Measurements from ENCODE around the gene HKDC1.
A peak's percentile ranks its signal among the peaks of the same experiment; 100 is the strongest.
"Not testable (repeated sequence)": the region's sequence is repeated elsewhere in the genome, so short reads cannot be mapped to it uniquely, and the experiment has no call there.

The HKDC1 gene

GRCh38 chr10:69220041-69220451 lies at the start of gene HKDC1:
HKDC1 (plus strand) TSS chr10:69220332; CDS start chr10:69220436, 104 bp downstream.
- Mint-ChIP-seq H3K27me3 (no peaks in the 10 kb centered on the region), H3K4me3 (no peak within 1 kb of the TSS), H3K4me1 (peaks cover 49% of the 10 kb centered on the region), H3K27ac (ENCODE audit: low read depth) (no peak within 1 kb of the TSS), H3K36me3 (ENCODE audit: insufficient read depth) (peaks cover 8% of the 10 kb centered on the region), H3K9me3 (no peaks in the 10 kb centered on the region)
- ATAC-seq (replicated peaks; ENCODE audit: extremely low read depth, poor library complexity, severe bottlenecking) (no peak), DNase-seq (ENCODE audit: low spot score in 2 of 2) (no peak)

DNA sequence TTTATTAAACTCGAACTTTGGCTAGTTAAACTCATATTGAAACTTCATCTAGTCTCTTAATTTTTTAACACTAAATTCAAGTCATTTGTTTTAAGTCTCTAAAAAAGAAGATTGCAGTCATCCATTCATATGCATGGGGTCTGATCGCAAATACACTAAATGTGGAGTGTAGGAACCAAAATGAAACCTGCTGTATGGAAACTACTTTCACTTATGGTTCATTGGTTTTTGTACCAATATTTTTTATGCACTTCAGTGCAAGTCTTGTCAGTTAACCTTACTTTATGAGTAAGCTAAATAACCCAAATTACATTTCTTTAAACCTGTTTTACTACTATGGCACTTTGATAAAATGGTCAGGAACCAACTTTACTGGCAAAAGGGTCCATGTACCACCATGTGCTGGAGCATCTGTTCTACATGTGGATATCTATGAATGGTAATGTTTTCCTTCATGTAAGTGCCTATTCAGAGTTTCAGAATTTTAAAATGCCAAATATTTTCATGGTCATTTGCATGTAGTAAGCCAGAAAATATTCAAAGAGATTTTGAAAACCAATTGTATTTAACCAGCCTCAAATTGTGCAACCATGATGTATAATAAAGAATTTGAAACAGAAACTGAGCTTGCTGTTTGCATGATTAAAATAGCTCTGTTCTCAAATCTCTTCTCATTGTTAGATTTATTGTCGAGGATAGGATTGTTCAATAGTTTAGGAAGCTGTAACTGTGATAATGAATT lies 47.7 kb upstream of the HKDC1 start:
- no peak overlapping the region for H3K4me3 Mint-ChIP-seq
- H3K9me3 Mint-ChIP-seq = no peaks in the 10 kb centered on the region
- H3K4me1 Mint-ChIP-seq = no peaks in the 10 kb centered on the region
- H3K27me3 Mint-ChIP-seq = no peaks in the 10 kb centered on the region
- peaks cover 30% of the 10 kb centered on the region for H3K36me3 Mint-ChIP-seq (ENCODE audit: insufficient read depth)
- H3K27ac Mint-ChIP-seq (ENCODE audit: low read depth) = no peak overlapping the region
- DNase-seq (ENCODE audit: low spot score in 2 of 2) (no peak), ATAC-seq (replicated peaks; ENCODE audit: extremely low read depth, poor library complexity, severe bottlenecking) (no peak)

- Mint-ChIP-seq H3K4me1 (peaks cover 17% of the 10 kb centered on the region), H3K36me3 (ENCODE audit: insufficient read depth) (peaks cover 26% of the 10 kb centered on the region)
- H3K9me3 Mint-ChIP-seq; H3K27ac Mint-ChIP-seq (ENCODE audit: low read depth); ATAC-seq (replicated peaks; ENCODE audit: extremely low read depth, poor library complexity, severe bottlenecking); H3K27me3 Mint-ChIP-seq; H3K4me3 Mint-ChIP-seq; DNase-seq (ENCODE audit: low spot score in 2 of 2): not testable (repeated sequence)
These were observed 44.8 kb upstream of the HKDC1 start for GRCh38 chr10:69175326-69175725.

GRCh38 chr10:69176823-69177222 lies 43.3 kb upstream of the HKDC1 start:
- DNase-seq (ENCODE audit: low spot score in 2 of 2) = no peak
- H3K4me1 Mint-ChIP-seq = peaks cover 30% of the 10 kb centered on the region
- no peak for ATAC-seq (replicated peaks; ENCODE audit: extremely low read depth, poor library complexity, severe bottlenecking)
- peaks cover 29% of the 10 kb centered on the region for H3K36me3 Mint-ChIP-seq (ENCODE audit: insufficient read depth)
- no peak overlapping the region for H3K27ac Mint-ChIP-seq (ENCODE audit: low read depth)
- no peak overlapping the region for H3K4me3 Mint-ChIP-seq
- no peaks in the 10 kb centered on the region for H3K27me3 Mint-ChIP-seq
- H3K9me3 Mint-ChIP-seq = no peaks in the 10 kb centered on the region

DNA sequence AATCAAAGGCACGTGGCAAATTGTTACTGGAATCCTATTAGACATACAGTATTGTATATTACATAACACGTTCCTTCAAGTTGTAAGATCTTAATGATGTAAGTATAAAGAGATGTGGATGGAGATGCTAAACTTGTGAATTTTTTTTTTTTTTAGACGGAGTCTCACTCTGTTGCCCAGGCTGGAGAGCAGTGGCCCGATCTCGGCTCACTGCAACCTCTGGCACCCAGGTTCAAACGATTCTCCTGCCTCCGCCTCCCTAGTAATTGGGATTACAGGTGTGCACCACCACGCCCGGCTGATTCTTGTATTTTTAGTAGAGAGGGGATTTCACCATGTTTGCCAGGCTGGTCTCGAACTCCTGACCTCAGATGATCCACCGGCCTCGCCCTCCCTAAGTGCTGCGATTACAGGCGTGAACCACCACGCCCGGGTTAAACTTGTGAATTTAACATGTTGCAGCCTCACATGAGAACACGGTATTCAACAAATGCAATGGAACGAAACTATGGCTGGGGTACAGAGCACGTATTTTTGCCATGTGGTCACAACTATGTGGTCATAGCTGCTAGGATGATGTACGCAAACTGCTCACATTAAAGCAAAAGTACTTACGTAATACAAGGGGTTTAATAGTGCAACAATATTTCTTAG lies 40.9 kb upstream of the HKDC1 start:
- peaks cover 38% of the 10 kb centered on the region for H3K4me1 Mint-ChIP-seq
- H3K4me3 Mint-ChIP-seq = peak overlapping the region; percentile 90
- ATAC-seq (replicated peaks; ENCODE audit: extremely low read depth, poor library complexity, severe bottlenecking) = peak; percentile 80
- no peaks in the 10 kb centered on the region for H3K9me3 Mint-ChIP-seq
- H3K36me3 Mint-ChIP-seq (ENCODE audit: insufficient read depth) = peaks cover 24% of the 10 kb centered on the region
- H3K27ac Mint-ChIP-seq (ENCODE audit: low read depth) = peak overlapping the region; percentile 100
- peak; percentile 41 to 73 for DNase-seq (ENCODE audit: low spot score in 2 of 2)
- no peaks in the 10 kb centered on the region for H3K27me3 Mint-ChIP-seq

GRCh38 chr10:69179743-69180524 lies 40.2 kb upstream of the HKDC1 start, which contains the start of gene SUPV3L1:
SUPV3L1 (plus strand) TSS chr10:69180234; CDS start chr10:69180292, 58 bp downstream.
- H3K9me3 Mint-ChIP-seq = no peaks in the 10 kb centered on the region
- no peaks in the 10 kb centered on the region for H3K27me3 Mint-ChIP-seq
- ATAC-seq (replicated peaks; ENCODE audit: extremely low read depth, poor library complexity, severe bottlenecking) (peak; percentile 70), DNase-seq (ENCODE audit: low spot score in 2 of 2) (peak; percentile 83 to 84)
- peaks cover 28% of the 10 kb centered on the region for H3K36me3 Mint-ChIP-seq (ENCODE audit: insufficient read depth)
- peaks cover 45% of the 10 kb centered on the region for H3K4me1 Mint-ChIP-seq
- peak within 1 kb of the TSS; percentile 90 for H3K4me3 Mint-ChIP-seq
- H3K27ac Mint-ChIP-seq (ENCODE audit: low read depth) = peak within 1 kb of the TSS; percentile 100

DNA sequence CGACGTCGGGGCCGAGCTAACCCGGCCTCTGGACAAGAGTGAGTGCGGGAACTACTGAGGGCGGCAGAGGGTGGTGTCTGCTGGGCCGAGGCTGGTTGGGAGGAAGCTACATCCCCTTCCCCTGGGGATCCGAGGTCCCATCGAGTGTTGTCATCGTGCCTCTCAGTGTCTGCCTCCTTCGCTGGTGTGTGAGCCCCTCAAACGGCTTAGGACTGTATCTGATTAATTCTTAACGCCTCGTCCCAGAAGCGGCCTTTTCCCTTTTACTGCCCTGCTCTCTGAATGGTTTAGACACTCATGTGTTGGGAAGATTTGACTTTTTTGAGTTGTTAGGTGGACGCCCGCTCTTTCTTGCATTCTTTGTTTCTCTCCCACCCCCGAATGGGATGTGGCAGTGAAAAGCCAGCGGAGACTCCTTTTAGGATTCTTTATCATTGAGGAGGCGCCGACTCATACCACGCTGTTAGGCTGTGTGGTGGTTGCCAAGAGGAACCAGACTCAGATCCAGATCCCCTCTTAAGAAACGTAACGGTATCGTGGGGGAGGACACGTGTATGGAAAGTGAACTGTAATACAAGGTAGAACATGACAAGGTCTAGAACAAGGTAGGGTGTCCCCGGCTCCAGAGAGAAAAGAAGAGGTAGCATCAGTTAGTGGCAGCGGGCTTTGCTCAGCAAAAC lies 39.5 kb upstream of the HKDC1 start:
- H3K4me1 Mint-ChIP-seq = peaks cover 52% of the 10 kb centered on the region
- H3K27me3 Mint-ChIP-seq = no peaks in the 10 kb centered on the region
- no peaks in the 10 kb centered on the region for H3K9me3 Mint-ChIP-seq
- peak overlapping the region; percentile 100 for H3K27ac Mint-ChIP-seq (ENCODE audit: low read depth)
- H3K36me3 Mint-ChIP-seq (ENCODE audit: insufficient read depth) = peaks cover 34% of the 10 kb centered on the region
- DNase-seq (ENCODE audit: low spot score in 2 of 2) = peak in 1 of 2 donors; percentile 24
- ATAC-seq (replicated peaks; ENCODE audit: extremely low read depth, poor library complexity, severe bottlenecking) = peak; percentile 10
- peak overlapping the region; percentile 90 for H3K4me3 Mint-ChIP-seq

DNA sequence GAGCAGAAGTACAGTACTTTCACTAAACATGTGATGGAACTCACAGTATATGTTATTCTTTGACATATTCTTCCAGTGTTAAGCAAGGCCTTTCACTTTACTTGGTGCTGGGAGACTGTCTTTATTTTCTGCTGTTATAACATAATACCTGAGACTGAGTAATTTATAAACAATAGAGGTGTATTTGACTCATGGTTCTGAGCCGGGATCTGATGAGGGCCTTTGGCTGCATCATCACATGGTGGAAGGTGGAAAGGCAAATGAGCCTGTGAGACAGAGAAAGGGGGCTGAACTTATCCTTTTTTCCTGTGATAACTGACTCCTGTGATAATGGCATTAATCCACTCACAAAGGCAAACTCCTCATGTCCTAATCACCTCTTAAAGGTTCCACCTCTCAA lies 38.7 kb upstream of the HKDC1 start:
- H3K9me3 Mint-ChIP-seq = no peaks in the 10 kb centered on the region

DNA sequence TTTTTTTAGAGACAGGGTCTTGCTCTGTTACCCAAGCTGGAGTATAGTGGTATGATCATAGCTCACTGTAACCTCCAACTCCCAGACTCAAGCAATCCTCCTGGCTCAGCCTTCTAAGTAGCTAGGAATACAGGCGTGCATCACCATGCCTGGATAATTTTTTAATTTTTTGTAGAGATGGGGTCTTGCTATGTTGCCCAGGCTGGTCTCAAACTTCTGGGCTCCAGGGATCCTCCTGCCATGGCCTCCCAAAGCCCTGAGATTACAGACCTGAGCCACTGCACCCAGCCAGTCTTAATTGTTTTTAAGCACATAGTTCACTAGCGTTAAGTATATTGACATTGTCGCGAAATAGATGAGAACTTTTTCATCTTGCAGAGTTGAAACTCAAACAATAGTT lies 38.1 kb upstream of the HKDC1 start:
- peaks cover 53% of the 10 kb centered on the region for H3K4me1 Mint-ChIP-seq
- DNase-seq (ENCODE audit: low spot score in 2 of 2) = no peak
- peaks cover 47% of the 10 kb centered on the region for H3K36me3 Mint-ChIP-seq (ENCODE audit: insufficient read depth)
- peak overlapping the region; percentile 69 for H3K27ac Mint-ChIP-seq (ENCODE audit: low read depth)
- ATAC-seq (replicated peaks; ENCODE audit: extremely low read depth, poor library complexity, severe bottlenecking) = no peak
- H3K4me3 Mint-ChIP-seq = no peak overlapping the region
- H3K9me3 Mint-ChIP-seq = no peaks in the 10 kb centered on the region
- H3K27me3 Mint-ChIP-seq = no peaks in the 10 kb centered on the region

More for the DNA sequence above, 38.7 kb upstream of the HKDC1 start:
- H3K27ac Mint-ChIP-seq (ENCODE audit: low read depth) = peak overlapping the region; percentile 100
- H3K27me3 Mint-ChIP-seq = no peaks in the 10 kb centered on the region
- peaks cover 41% of the 10 kb centered on the region for H3K36me3 Mint-ChIP-seq (ENCODE audit: insufficient read depth)
- H3K4me1 Mint-ChIP-seq = peaks cover 53% of the 10 kb centered on the region
- no peak for ATAC-seq (replicated peaks; ENCODE audit: extremely low read depth, poor library complexity, severe bottlenecking)
- no peak for DNase-seq (ENCODE audit: low spot score in 2 of 2)
- peak overlapping the region; percentile 90 for H3K4me3 Mint-ChIP-seq

- H3K36me3 Mint-ChIP-seq (ENCODE audit: insufficient read depth) = peaks cover 55% of the 10 kb centered on the region
- no peak overlapping the region for H3K27ac Mint-ChIP-seq (ENCODE audit: low read depth)
These were observed 33.6 kb upstream of the HKDC1 start for GRCh38 chr10:69186524-69186923.

DNA sequence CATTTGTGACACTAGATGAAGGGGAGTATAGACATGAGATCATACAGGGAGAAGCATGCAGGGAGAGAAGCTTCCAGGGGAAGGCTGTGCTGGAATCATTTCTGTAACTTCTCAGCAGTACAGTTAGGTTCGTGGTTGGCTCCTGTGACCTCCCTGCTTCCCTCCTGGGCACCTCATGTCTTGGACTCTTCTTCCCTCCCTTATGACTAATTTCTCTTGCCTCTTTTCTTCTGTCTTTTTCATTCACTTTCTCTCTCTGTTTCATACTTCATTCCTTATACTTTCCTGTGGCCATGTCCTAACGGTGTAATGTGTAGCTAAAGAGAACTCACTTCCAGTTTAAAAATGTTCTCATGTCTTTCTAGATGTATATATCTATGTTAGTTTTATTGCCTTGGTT lies 19.1 kb upstream of the HKDC1 start:
- Mint-ChIP-seq H3K27me3 (no peaks in the 10 kb centered on the region), H3K27ac (ENCODE audit: low read depth) (peak overlapping the region; percentile 16), H3K4me3 (no peak overlapping the region), H3K36me3 (ENCODE audit: insufficient read depth) (peaks cover 24% of the 10 kb centered on the region), H3K9me3 (no peaks in the 10 kb centered on the region), H3K4me1 (peaks cover 20% of the 10 kb centered on the region)
- no peak for ATAC-seq (replicated peaks; ENCODE audit: extremely low read depth, poor library complexity, severe bottlenecking)
- no peak for DNase-seq (ENCODE audit: low spot score in 2 of 2)

More at GRCh38 chr10:69186524-69186923, 33.6 kb upstream of the HKDC1 start:
- ATAC-seq (replicated peaks; ENCODE audit: extremely low read depth, poor library complexity, severe bottlenecking) = no peak
- peaks cover 24% of the 10 kb centered on the region for H3K4me1 Mint-ChIP-seq
- no peak for DNase-seq (ENCODE audit: low spot score in 2 of 2)
- H3K27me3 Mint-ChIP-seq = no peaks in the 10 kb centered on the region
- H3K9me3 Mint-ChIP-seq = no peaks in the 10 kb centered on the region
- no peak overlapping the region for H3K4me3 Mint-ChIP-seq

- DNase-seq (ENCODE audit: low spot score in 2 of 2) (no peak), ATAC-seq (replicated peaks; ENCODE audit: extremely low read depth, poor library complexity, severe bottlenecking) (peak; percentile 57)
- H3K36me3 Mint-ChIP-seq (ENCODE audit: insufficient read depth) = peaks cover 24% of the 10 kb centered on the region
- no peaks in the 10 kb centered on the region for H3K9me3 Mint-ChIP-seq
- H3K27ac Mint-ChIP-seq (ENCODE audit: low read depth) = peak overlapping the region; percentile 16
- H3K4me3 Mint-ChIP-seq = no peak overlapping the region
- H3K4me1 Mint-ChIP-seq = peaks cover 26% of the 10 kb centered on the region
- H3K27me3 Mint-ChIP-seq = no peaks in the 10 kb centered on the region
These were observed 17.8 kb upstream of the HKDC1 start for GRCh38 chr10:69202332-69202731.

All from central memory CD8-positive, alpha-beta T cell (primary cell).